HG03064 (cell line): ENCODE results near the gene SERPIND1.
"Not testable (repeated sequence)": the region's sequence is repeated elsewhere in the genome, so short reads cannot be mapped to it uniquely, and the experiment has no call there.

Experiments
- ATAC-seq: cut with Tn5 transposase; IDR thresholded peaks from one replicate; pipeline ENCODE4 v1.9.1; 2021; ENCODE audit warnings: low read depth; ENCODE audit not compliant: unreplicated experiment

SERPIND1 gene

GRCh38 chr22:20811171-20811570 is 37.3 kb downstream of the SERPIND1 start:
- ATAC-seq: no peak

- no peak for ATAC-seq
Observed at GRCh38 chr22:20811971-20812660, 38.2 kb downstream of the SERPIND1 start.

- no peak for ATAC-seq
Observed at GRCh38 chr22:20813056-20813455, 39.1 kb downstream of the SERPIND1 start.

- ATAC-seq: no peak
Observed at GRCh38 chr22:20814221-20814808, 40.4 kb downstream of the SERPIND1 start.

GRCh38 chr22:20815477-20816050 is 41.7 kb downstream of the SERPIND1 start:
- ATAC-seq: no peak

GRCh38 chr22:20816559-20816958 is 42.6 kb downstream of the SERPIND1 start:
- ATAC-seq: no peak

- ATAC-seq: no peak
Observed at GRCh38 chr22:20818471-20818870, 44.6 kb downstream of the SERPIND1 start.

- no peak for ATAC-seq
Observed at GRCh38 chr22:20819471-20819870, 45.6 kb downstream of the SERPIND1 start.

GRCh38 chr22:20821717-20822239 is 47.9 kb downstream of the SERPIND1 start:
- not testable (repeated sequence) for ATAC-seq

GRCh38 chr22:20822240-20822639 is 48.3 kb downstream of the SERPIND1 start:
- ATAC-seq: no peak

- ATAC-seq: no peak
Observed at GRCh38 chr22:20823264-20823663, 49.4 kb downstream of the SERPIND1 start.

- not testable (repeated sequence) for ATAC-seq
Observed at GRCh38 chr22:20825216-20825615, 51.3 kb downstream of the SERPIND1 start.

- ATAC-seq: no peak
Observed at GRCh38 chr22:20825624-20826023, 51.7 kb downstream of the SERPIND1 start.

GRCh38 chr22:20826373-20827152 is 52.6 kb downstream of the SERPIND1 start:
- not testable (repeated sequence) for ATAC-seq

GRCh38 chr22:20829491-20830134 is 55.7 kb downstream of the SERPIND1 start:
- ATAC-seq: no peak

GRCh38 chr22:20833225-20833665 is 59.3 kb downstream of the SERPIND1 start:
- ATAC-seq: no peak

GRCh38 chr22:20834206-20834605 is 60.3 kb downstream of the SERPIND1 start:
- no peak for ATAC-seq

GRCh38 chr22:20834725-20835124 is 60.8 kb downstream of the SERPIND1 start:
- ATAC-seq: no peak
